NCI-H2107 treated with DMSO at 0.1 percent for 48 hours (cell line): ENCODE data around the gene CERS6.
"Not testable (repeated sequence)": the region's sequence is repeated elsewhere in the genome, so short reads cannot be mapped to it uniquely, and the experiment has no call there.

ENCODE experiments used
- DNase-seq: peaks from one replicate; lab custom pipeline; 2025; ENCODE audit not compliant: unreplicated experiment; lab: John Stamatoyannopoulos, UW

The CERS6 gene

GRCh38 chr2:168495524-168495923 is 39.5 kb downstream of the CERS6 start:
- no peak for DNase-seq

- DNase-seq: no peak
Measured at GRCh38 chr2:168496906-168497305, 40.8 kb downstream of the CERS6 start.

GRCh38 chr2:168499500-168499899 is 43.4 kb downstream of the CERS6 start:
- no peak for DNase-seq

GRCh38 chr2:168500516-168500915 is 44.4 kb downstream of the CERS6 start:
- DNase-seq: no peak

GRCh38 chr2:168501466-168502065 is 45.5 kb downstream of the CERS6 start:
- DNase-seq: no peak

GRCh38 chr2:168502852-168503251 is 46.8 kb downstream of the CERS6 start:
- not testable (repeated sequence) for DNase-seq

- no peak for DNase-seq
Measured at GRCh38 chr2:168503901-168504300, 47.8 kb downstream of the CERS6 start.

- no peak for DNase-seq
Measured at GRCh38 chr2:168504323-168504722, 48.3 kb downstream of the CERS6 start.

- no peak for DNase-seq
Measured at GRCh38 chr2:168510125-168510756, 54.2 kb downstream of the CERS6 start.

GRCh38 chr2:168514692-168515091 is 58.6 kb downstream of the CERS6 start:
- no peak for DNase-seq

GRCh38 chr2:168515502-168515901 is 59.4 kb downstream of the CERS6 start:
- DNase-seq: no peak

- no peak for DNase-seq
Measured at GRCh38 chr2:168517816-168518215, 61.7 kb downstream of the CERS6 start.

- DNase-seq: peak; percentile 27
Measured at GRCh38 chr2:168518555-168519066, 62.5 kb downstream of the CERS6 start.

GRCh38 chr2:168519534-168520308 is 63.6 kb downstream of the CERS6 start:
- DNase-seq: no peak

GRCh38 chr2:168521053-168521741 is 65.1 kb downstream of the CERS6 start:
- no peak for DNase-seq

GRCh38 chr2:168522446-168522845 is 66.4 kb downstream of the CERS6 start:
- no peak for DNase-seq

GRCh38 chr2:168524005-168524404 is 67.9 kb downstream of the CERS6 start:
- DNase-seq: no peak

GRCh38 chr2:168525020-168525419 is 68.9 kb downstream of the CERS6 start:
- DNase-seq: no peak

GRCh38 chr2:168525716-168526446 is 69.8 kb downstream of the CERS6 start:
- no peak for DNase-seq

- no peak for DNase-seq
Measured at GRCh38 chr2:168526641-168527040, 70.6 kb downstream of the CERS6 start.

- no peak for DNase-seq
Measured at GRCh38 chr2:168528016-168528415, 71.9 kb downstream of the CERS6 start.
